HAP-1 (cell line): ENCODE data around the gene RABGAP1.

ENCODE experiments used
- DNase-seq, 2 experiments: peaks; one replicate each; pipeline ENCODE4 v3.0.0-alpha.2; 2016 to 2020; ENCODE audit warnings: low spot score in 2 of 2
- H3K27me3 ChIP-seq: fragments of 250-450 bp; sonication (Bioruptor Pico); 2 replicates; pipeline ENCODE4 v1.5.1; 2020; ENCODE audit warnings: low read depth, mild to moderate bottlenecking, moderate library complexity
- H3K36me3 ChIP-seq: fragments of 250-450 bp; sonication (Bioruptor Pico); replicated peaks from 2 replicates; pipeline ENCODE4 v1.5.1; 2020; ENCODE audit warnings: mild to moderate bottlenecking
- H3K4me1 ChIP-seq: fragments of 250-450 bp; sonication (Bioruptor Pico); 2 replicates; pipeline ENCODE4 v1.5.1; 2020; ENCODE audit warnings: mild to moderate bottlenecking
- H3K4me3 ChIP-seq: fragments of 250-450 bp; sonication (Bioruptor Pico); 2 replicates; pipeline ENCODE4 v1.5.1; 2020; ENCODE audit warnings: mild to moderate bottlenecking, moderate library complexity
- H3K9me3 ChIP-seq: fragments of 250-450 bp; sonication (Bioruptor Pico); 2 replicates; pipeline ENCODE4 v1.5.1; 2020; ENCODE audit warnings: mild to moderate bottlenecking, moderate library complexity
- in situ Hi-C: fragments of 300-500 bp; cut with MboI; formaldehyde crosslinking; loops from 3 replicates; pipeline ENCODE4 v1.14.3; 2020; ENCODE audit warnings: low sequenced_read_pairs, inconsistent platforms, mixed read lengths

The RABGAP1 gene

GRCh38 chr9:123138163-123138562 lies 197.3 kb downstream of the RABGAP1 start:
- H3K4me3 ChIP-seq: no peak overlapping the region
- no peaks in the 10 kb centered on the region for H3K36me3 ChIP-seq
- no peak for DNase-seq
- no peaks in the 10 kb centered on the region for H3K9me3 ChIP-seq
- H3K4me1 ChIP-seq: no peaks in the 10 kb centered on the region
- no peaks in the 10 kb centered on the region for H3K27me3 ChIP-seq
- in situ Hi-C loops: no loop called here

GRCh38 chr9:123149067-123149466 lies 208.2 kb downstream of the RABGAP1 start:
- DNase-seq: no peak
- in situ Hi-C loops: no loop called here
- Histone ChIP-seq H3K4me3 (no peak overlapping the region), H3K36me3 (no peaks in the 10 kb centered on the region), H3K4me1 (no peaks in the 10 kb centered on the region), H3K9me3 (no peaks in the 10 kb centered on the region), H3K27me3 (no peaks in the 10 kb centered on the region)

- Histone ChIP-seq H3K27me3 (no peaks in the 10 kb centered on the region), H3K4me3 (no peak overlapping the region), H3K4me1 (no peaks in the 10 kb centered on the region), H3K9me3 (no peaks in the 10 kb centered on the region), H3K36me3 (no peaks in the 10 kb centered on the region)
- no peak for DNase-seq
- in situ Hi-C loops: no loop called here
These were observed 210.1 kb downstream of the RABGAP1 start for GRCh38 chr9:123150708-123151503.
